PC-3 (cell line): Measurements from ENCODE around the gene RAB3GAP2. TPM values are rescaled to one million over a fixed set of nuclear protein-coding genes. Genes with fewer than 3 reads are reported as not detected.

Experiments used
- ATAC-seq: fragments of 200-7000 bp; cut with Tn5 transposase; 2 replicates; pipeline ENCODE4 v1.9.1; 2020; ENCODE audit warnings: mild to moderate bottlenecking, moderate library complexity
- BruUV-seq: library from RNA; stranded (reverse); fragments of 400-500 nt; replicated peaks from 2 replicates; lab custom pipeline; 2021; lab: Mats Ljungman, UMichigan
- CTCF ChIA-PET: fragments of 300-600 bp; sonication (Branson Sonifier 250); formaldehyde crosslinking; loops from one replicate; lab custom pipeline; 2022; ENCODE audit warnings: antibody characterized with exemption; lab: Charles Lee
- POLR2A ChIA-PET: fragments of 300-600 bp; sonication (Branson Sonifier 250); formaldehyde crosslinking; loops from one replicate; lab custom pipeline; 2022; ENCODE audit warnings: antibody characterized with exemption; ENCODE audit not compliant: unreplicated experiment; lab: Charles Lee
- DNase-seq: peaks from one replicate; pipeline ENCODE4 v3.0.0-alpha.2; 2015
- H2AFZ ChIP-seq: fragments of 300-600 bp; sonication (generic); 2 replicates; pipeline ENCODE4 v1.6.0; 2016; ENCODE audit warnings: antibody characterized with exemption, low read length
- H3F3A ChIP-seq: fragments of 300-600 bp; sonication (generic); one replicate; pipeline ENCODE4 v1.6.0; 2017; ENCODE audit warnings: antibody characterized with exemption, low read length, control low read depth, mild to moderate bottlenecking; ENCODE audit not compliant: unreplicated experiment
- H3K27ac ChIP-seq: fragments of 300-600 bp; sonication (generic); 2 replicates; pipeline ENCODE4 v1.5.1; 2016; ENCODE audit warnings: mild to moderate bottlenecking, low read length
- H3K27me3 ChIP-seq: fragments of 300-600 bp; sonication (generic); 2 replicates; pipeline ENCODE4 v1.6.1; 2016; ENCODE audit warnings: low read length, mixed read lengths
- H3K36me3 ChIP-seq: fragments of 300-600 bp; sonication (generic); 2 replicates; pipeline ENCODE4 v1.6.1; 2016; ENCODE audit warnings: low read depth, mixed run types, low read length, mixed read lengths
- H3K4me1 ChIP-seq: fragments of 300-600 bp; sonication (generic); 2 replicates; pipeline ENCODE4 v1.5.1; 2016; ENCODE audit warnings: low read length; ENCODE audit not compliant: insufficient read depth
- H3K4me2 ChIP-seq: fragments of 300-600 bp; sonication (generic); 2 replicates; pipeline ENCODE4 v1.6.0; 2016; ENCODE audit warnings: low read length
- H3K4me3 ChIP-seq: fragments of 300-600 bp; sonication (generic); 2 replicates; pipeline ENCODE4 v1.5.1; 2016; ENCODE audit warnings: mild to moderate bottlenecking, low read length, mixed read lengths
- H3K79me2 ChIP-seq: fragments of 300-600 bp; sonication (generic); 2 replicates; pipeline ENCODE4 v1.6.1; 2017; ENCODE audit warnings: low read length, mixed read lengths
- H3K9ac ChIP-seq: fragments of 300-600 bp; sonication (generic); 2 replicates; pipeline ENCODE4 v1.6.0; 2016; ENCODE audit warnings: mild to moderate bottlenecking, low read length
- H3K9me2 ChIP-seq: fragments of 300-600 bp; sonication (generic); replicated peaks from 2 replicates; pipeline ENCODE4 v1.6.1; 2016; ENCODE audit warnings: mixed run types, low read length, mixed read lengths
- H3K9me3 ChIP-seq: fragments of 300-600 bp; sonication (generic); 2 replicates; pipeline ENCODE4 v1.6.1; 2016; ENCODE audit warnings: low read length, mixed read lengths
- H4K20me1 ChIP-seq: fragments of 300-600 bp; sonication (generic); 2 replicates; pipeline ENCODE4 v1.6.1; 2016; ENCODE audit warnings: low read length, mixed read lengths
- EZH2 ChIP-seq: fragments of 300-600 bp; sonication (generic); IDR thresholded peaks from one replicate; pipeline ENCODE4 v1.6.1; 2017; ENCODE audit warnings: antibody characterized with exemption, mild to moderate bottlenecking, low read length; ENCODE audit not compliant: unreplicated experiment
- EZH2phosphoT487 ChIP-seq: fragments of 300-600 bp; sonication (generic); IDR thresholded peaks from 2 replicates; pipeline ENCODE4 v1.6.1; 2018; ENCODE audit warnings: mild to moderate bottlenecking, antibody characterized with exemption, low read length, borderline replicate concordance
- intact Hi-C: fragments of 100-400 bp; cut with micrococcal nuclease; formaldehyde crosslinking; loops from 2 replicates; pipeline ENCODE4 v1.9.0; 2023
- total RNA-seq: library from RNA; depleted of rRNA; stranded (reverse); fragments of >200 nt; gene quantifications from 2 replicates; pipeline ENCODE4 v1.2.3, GENCODE V29; 2014
- TF ChIP-seq, protein P1 (sequence below): fragments of 300-600 bp; sonication (generic); conservative IDR thresholded peaks from 2 replicates; pipeline ENCODE4 v1.5.1; 2017; ENCODE audit warnings: antibody characterized with exemption, low read depth, mild to moderate bottlenecking, low read length

The RAB3GAP2 gene
- total RNA-seq, 1 experiment from 2014 or later: 16.7 TPM

DNA sequence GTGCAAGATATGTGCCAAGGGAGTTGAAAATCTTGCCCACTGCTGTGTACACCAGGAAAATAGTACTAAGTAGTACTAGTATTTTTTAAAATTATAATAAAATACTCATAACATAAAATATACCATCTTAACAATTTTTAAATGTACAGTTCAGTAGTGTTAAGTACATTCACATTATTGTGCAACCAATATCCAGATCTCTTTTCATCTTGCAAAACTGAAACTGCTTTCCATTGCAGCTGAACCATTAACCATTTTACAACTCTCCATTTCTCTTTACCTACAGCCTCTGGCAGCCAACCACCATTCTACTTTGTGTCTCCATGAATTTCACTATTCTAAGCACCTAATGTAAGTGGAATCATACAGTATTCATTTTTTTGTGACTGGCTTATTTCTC is 19.3 kb upstream of the RAB3GAP2 start:
- Histone ChIP-seq H3K4me1 (no peaks in the 10 kb centered on the region), H3K36me3 (no peaks in the 10 kb centered on the region), H3K27ac (no peak overlapping the region), H3K27me3 (peaks cover 71% of the 10 kb centered on the region), H3K4me2 (no peak overlapping the region), H2AFZ (no peak overlapping the region), H3F3A (no peaks in the 10 kb centered on the region), H3K9me2 (no peaks in the 10 kb centered on the region), H3K79me2 (no peaks in the 10 kb centered on the region), H3K9me3 (no peaks in the 10 kb centered on the region), H3K4me3 (no peak overlapping the region), H3K9ac (no peak overlapping the region), H4K20me1 (no peaks in the 10 kb centered on the region)
- DNase-seq: no peak
- ATAC-seq: no peak
- intact Hi-C loops: no loop called here
- ChIA-PET CTCF (no interaction called here), POLR2A (interaction anchor here (0.6 kb wide), 1 partner anchor 21 kb away, joined by 3 read pairs; no protein-coding TSS in a partner anchor)
- TF ChIP-seq, protein P1, sequence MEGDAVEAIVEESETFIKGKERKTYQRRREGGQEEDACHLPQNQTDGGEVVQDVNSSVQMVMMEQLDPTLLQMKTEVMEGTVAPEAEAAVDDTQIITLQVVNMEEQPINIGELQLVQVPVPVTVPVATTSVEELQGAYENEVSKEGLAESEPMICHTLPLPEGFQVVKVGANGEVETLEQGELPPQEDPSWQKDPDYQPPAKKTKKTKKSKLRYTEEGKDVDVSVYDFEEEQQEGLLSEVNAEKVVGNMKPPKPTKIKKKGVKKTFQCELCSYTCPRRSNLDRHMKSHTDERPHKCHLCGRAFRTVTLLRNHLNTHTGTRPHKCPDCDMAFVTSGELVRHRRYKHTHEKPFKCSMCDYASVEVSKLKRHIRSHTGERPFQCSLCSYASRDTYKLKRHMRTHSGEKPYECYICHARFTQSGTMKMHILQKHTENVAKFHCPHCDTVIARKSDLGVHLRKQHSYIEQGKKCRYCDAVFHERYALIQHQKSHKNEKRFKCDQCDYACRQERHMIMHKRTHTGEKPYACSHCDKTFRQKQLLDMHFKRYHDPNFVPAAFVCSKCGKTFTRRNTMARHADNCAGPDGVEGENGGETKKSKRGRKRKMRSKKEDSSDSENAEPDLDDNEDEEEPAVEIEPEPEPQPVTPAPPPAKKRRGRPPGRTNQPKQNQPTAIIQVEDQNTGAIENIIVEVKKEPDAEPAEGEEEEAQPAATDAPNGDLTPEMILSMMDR: no peak
- TF ChIP-seq EZH2phosphoT487 (no peak), EZH2 (no peak)
- BruUV-seq: no TSS peak

DNA sequence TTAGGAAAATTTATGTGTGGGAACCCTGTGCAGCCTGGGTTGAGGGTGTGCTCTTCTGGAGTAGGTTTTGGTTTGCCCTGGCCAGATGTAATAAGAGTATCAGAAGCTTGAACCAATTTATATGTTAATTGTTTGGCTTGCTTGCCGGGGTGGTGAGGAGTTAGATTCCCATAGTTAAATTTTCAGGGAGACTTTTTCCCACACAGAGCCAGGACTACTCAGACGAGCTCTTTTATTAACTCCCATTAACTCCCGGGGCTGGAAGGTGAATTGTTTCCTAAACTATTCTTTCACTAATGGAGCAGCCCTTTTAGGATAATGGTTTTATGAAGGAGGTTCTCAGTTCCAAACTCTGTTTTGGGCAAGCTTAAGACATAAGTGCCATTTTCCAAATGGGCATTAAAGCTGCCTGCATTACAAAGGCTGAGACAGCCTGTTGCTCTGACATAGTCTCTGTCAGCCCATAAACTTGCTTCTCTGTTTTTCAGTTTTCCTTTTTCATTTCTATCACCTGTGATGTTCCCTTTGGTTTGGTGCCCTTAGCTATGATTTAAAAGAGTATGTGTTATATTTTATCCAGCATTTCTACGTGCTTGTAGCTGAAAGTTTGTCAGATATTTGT is 18.0 kb upstream of the RAB3GAP2 start:
- no peaks in the 10 kb centered on the region for H4K20me1 ChIP-seq
- H3F3A ChIP-seq: no peaks in the 10 kb centered on the region
- H3K9me2 ChIP-seq: no peaks in the 10 kb centered on the region
- DNase-seq: no peak
- intact Hi-C loops: no loop called here
- no peak overlapping the region for H2AFZ ChIP-seq
- H3K79me2 ChIP-seq: no peaks in the 10 kb centered on the region
- TF ChIP-seq EZH2phosphoT487 (no peak), EZH2 (no peak)
- TF ChIP-seq, protein P1: no peak
- no peak overlapping the region for H3K4me2 ChIP-seq
- H3K4me3 ChIP-seq: no peak overlapping the region
- H3K27ac ChIP-seq: no peak overlapping the region
- H3K36me3 ChIP-seq: no peaks in the 10 kb centered on the region
- no peaks in the 10 kb centered on the region for H3K9me3 ChIP-seq
- H3K9ac ChIP-seq: no peak overlapping the region
- ChIA-PET POLR2A (interaction anchor here (0.6 kb wide), 2 partner anchors 9 to 43 kb away, joined by 3 to 8 read pairs; no protein-coding TSS in a partner anchor), CTCF (no interaction called here)
- BruUV-seq: no TSS peak
- H3K27me3 ChIP-seq: peaks cover 84% of the 10 kb centered on the region
- H3K4me1 ChIP-seq: no peaks in the 10 kb centered on the region
- no peak for ATAC-seq

- no peaks in the 10 kb centered on the region for H3K79me2 ChIP-seq
- no peak overlapping the region for H3K9ac ChIP-seq
- DNase-seq (no peak), ATAC-seq (no peak)
- no peaks in the 10 kb centered on the region for H3K9me2 ChIP-seq
- H3K4me2 ChIP-seq: no peak overlapping the region
- no peak overlapping the region for H3K4me3 ChIP-seq
- CTCF ChIA-PET: no interaction called here
- no peaks in the 10 kb centered on the region for H3F3A ChIP-seq
- H4K20me1 ChIP-seq: no peaks in the 10 kb centered on the region
- H3K4me1 ChIP-seq: no peaks in the 10 kb centered on the region
- H3K36me3 ChIP-seq: no peaks in the 10 kb centered on the region
- intact Hi-C loops: no loop called here
- no peak overlapping the region for H2AFZ ChIP-seq
- peaks cover 74% of the 10 kb centered on the region for H3K27me3 ChIP-seq
- no peaks in the 10 kb centered on the region for H3K9me3 ChIP-seq
- H3K27ac ChIP-seq: no peak overlapping the region
- POLR2A ChIA-PET: no interaction called here
- no TSS peak for BruUV-seq
- TF ChIP-seq EZH2: no peak
- TF ChIP-seq EZH2phosphoT487: no peak
- TF ChIP-seq, protein P1: no peak
These were observed 14.9 kb upstream of the RAB3GAP2 start for GRCh38 chr1:220287129-220287528.
